ENCODE data around the gene TNFRSF1B. TPM values are rescaled to one million over a fixed set of nuclear protein-coding genes. Genes with fewer than 3 reads are reported as not detected.

TNFRSF1B gene
- total RNA-seq, 1 donor from 2014 or later = 2.0 TPM

DNA sequence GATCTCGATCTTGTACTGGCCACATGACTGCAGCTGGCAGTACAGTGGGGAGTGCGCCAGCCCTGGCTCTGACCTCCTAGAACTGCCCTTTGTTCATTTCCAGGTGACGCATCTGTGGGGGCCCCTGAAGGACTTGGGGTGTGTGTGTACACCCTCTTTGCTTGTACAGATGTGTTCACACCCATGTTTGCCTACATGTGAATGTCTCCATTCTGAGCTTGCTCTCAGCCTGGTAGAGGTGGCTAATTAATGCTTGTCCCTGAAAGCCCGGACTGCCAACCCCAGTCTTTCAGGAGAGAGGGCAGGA is 19.8 kb downstream of the TNFRSF1B start:
- no peak for DNase-seq (ENCODE audit: low spot score in 2 of 2)
- no peak for FAIRE-seq

DNA sequence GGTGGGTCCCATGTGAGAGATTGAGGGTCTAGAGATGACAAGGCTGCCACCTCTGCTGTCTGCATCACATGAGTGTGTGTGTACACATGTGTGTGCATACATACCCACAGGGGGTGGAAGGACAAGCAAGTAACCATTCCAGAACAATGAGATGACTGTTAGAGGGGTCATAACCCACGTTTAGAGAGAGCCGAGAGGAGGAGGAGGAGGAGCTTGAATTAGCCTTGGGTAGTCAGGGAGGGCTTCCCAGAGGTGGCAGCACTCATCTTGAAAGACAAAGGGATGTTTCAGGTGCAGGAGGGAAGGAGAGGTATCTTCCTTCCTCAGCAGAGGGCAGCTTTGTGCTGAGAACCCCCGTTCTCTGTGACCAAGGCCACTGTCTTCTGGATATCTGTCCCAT is 21.3 kb downstream of the TNFRSF1B start:
- no peak for FAIRE-seq

DNA sequence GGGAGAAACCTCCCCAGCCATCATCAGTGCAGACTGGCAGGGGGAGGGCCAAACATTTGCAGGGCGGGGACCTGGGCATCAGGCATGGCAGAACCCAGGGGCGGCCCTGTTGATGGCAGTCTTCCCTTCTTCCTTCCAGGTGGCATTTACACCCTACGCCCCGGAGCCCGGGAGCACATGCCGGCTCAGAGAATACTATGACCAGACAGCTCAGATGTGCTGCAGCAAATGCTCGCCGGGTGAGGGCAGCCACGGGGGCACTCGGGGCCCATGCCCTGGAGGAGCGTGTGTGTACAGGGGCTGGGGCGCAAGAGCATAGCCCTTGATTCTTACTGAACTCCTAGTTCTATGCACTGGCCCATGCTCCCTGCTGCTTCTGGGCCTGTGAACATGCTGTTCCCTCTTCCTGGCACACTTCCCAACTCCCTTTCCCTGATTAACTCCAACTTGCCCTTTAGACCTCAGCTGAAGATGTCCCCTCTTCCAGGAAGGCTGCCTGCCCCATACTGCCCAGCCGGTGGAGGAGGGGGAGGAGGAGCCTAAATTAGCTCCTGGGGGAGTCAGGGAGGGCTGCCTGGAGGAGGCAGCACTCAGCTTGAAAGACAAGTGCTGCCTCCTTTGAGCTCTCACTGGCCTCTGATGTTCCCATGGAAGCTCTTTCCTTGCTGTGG is 22.0 kb downstream of the TNFRSF1B start:
- no peak for FAIRE-seq
- DNase-seq (ENCODE audit: low spot score in 2 of 2) = no peak

More for the DNA sequence above, 21.3 kb downstream of the TNFRSF1B start:
- DNase-seq (ENCODE audit: low spot score in 2 of 2) = no peak

DNA sequence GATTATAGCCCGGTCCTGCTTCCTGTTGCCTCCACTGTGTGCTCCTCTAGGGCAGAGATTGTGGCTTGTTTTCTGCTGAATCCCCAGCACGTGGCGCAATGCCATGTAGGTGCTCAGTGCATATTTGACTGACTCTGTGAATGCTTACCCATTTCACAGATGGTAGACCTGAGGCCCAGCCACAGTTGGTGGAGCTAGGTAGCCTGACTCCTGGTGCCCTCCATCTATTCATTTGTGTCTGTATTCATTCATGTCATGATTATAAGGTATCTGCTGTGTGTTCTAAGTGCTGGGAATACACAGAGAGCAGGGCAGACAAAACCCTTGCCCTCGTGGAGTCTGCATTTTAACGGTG is 22.5 kb downstream of the TNFRSF1B start:
- no peak for FAIRE-seq
- no peak for DNase-seq (ENCODE audit: low spot score in 2 of 2)

DNA sequence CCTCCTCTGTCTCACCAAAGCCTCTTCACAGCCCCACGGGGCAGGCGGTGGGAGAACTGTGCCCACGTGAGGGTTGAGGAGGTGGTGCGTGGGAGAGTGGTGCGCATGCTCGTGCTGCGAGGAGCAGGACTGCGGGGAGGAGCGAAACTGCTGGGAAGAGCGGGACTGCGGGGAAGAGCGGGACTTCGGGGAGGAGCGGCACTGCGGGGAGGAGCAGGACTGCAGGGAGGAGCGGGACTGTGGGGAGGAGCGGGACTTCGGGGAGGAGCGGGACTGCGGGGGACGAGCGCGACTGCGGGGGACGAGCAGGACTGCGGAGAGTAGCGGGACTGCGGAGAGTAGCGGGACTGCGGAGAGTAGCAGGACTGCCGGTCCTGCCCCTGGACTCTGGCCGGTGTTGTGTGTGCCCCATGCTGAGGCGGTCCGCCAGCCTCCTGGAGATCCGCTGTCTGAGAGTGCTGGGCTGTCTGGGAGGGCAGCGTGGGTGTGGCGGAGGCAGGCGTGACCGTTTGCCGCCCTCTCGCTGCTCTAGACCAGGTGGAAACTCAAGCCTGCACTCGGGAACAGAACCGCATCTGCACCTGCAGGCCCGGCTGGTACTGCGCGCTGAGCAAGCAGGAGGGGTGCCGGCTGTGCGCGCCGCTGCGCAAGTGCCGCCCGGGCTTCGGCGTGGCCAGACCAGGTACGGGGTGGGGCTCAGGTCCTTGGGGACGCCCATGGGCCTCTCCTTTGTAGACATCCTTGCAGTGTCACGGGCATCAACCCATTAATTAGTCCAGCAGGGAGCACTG is 24.6 kb downstream of the TNFRSF1B start:
- FAIRE-seq = no peak

DNA sequence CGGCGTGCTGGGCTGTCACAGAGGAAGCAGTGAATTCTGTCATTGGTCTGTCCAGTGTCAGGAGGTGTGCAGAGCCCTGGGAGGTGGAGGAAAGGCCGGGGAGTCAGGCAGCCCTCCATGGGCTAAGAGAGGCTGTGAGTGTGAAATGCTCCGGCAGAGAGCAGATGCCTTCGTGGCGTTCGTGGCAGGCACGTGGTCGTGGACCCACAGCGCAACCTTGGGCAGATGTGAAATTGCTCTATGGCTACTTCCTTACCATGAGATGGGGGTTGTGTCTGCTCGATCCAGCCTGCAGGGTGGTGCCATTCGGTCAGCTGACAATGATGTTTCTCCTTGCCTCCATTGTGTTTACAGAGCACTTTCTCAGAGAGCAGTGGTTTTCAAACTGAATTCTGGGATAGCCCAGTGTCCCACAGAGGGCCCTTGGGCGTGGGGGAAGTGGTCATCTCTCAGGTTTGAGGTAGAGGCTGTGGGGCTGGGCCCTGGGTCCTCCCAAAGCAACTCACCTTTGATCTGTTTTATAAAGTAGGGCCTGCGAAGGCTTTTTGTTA is 27.9 kb downstream of the TNFRSF1B start:
- FAIRE-seq = no peak
- DNase-seq (ENCODE audit: low spot score in 2 of 2) = no peak

More for the DNA sequence above, 24.6 kb downstream of the TNFRSF1B start:
- DNase-seq (ENCODE audit: low spot score in 2 of 2) = no peak

DNA sequence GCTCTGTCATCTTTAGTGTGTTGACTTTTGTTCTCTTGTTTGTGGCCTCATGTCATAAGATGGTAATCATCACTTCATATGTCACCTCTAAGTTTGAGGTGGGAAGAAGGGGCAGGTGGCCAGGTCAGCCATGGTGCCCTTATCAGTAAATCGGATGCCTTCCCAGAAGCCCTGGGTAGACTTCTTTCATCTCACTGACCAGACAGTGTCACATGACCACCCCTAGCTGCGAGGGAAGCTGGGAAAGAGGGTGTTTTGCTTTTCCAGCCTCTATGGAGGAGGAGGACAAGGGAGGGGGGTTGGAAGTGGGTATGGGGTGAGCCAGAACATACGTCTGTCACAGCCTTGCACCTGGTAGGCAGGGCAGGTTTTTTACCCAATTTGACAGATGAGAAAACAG is 28.6 kb downstream of the TNFRSF1B start:
- no peak for FAIRE-seq

DNA sequence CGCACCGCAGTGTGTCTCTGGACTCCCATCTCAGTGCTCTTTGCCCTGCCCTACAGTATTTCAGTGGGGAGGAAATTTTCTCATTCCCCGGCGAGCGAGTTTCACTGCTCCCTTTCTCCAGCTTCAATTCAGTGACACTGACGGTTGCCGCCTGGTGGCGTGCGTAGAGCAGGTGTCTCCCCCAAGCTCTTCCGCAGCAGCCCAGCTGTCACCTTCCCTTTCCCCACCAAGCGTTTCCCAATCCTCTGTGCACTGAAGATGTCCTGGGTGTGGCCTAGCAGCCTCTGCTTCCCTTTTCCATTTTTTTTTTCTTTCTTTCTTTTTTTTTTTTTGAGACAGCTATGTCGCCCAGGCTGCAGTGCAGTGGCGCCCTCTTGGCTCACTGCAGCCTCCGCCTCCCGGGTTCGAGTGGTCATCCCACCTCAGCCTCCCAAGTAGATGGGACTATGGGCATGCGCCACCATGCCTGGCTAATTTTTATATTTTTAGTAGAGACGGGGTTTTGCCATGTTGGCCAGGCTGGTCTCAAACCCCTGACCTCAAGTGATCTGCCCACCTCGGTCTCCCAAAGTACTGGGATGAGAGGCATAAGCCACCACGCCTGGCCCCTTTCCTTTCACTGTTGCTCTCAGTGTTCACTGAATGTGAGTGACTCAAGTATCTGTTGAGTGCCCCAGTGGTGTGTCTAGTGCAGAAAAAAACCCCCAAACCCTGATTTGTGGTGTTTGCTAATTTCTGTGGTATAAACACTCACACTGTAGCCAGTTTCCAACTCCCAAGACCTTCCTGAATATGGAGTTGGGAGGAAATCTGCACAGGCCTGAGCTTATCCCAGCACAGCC is 30.1 kb downstream of the TNFRSF1B start:
- DNase-seq (ENCODE audit: low spot score in 2 of 2) (no peak), FAIRE-seq (no peak)

More for the DNA sequence above, 28.6 kb downstream of the TNFRSF1B start:
- DNase-seq (ENCODE audit: low spot score in 2 of 2) = no peak

DNA sequence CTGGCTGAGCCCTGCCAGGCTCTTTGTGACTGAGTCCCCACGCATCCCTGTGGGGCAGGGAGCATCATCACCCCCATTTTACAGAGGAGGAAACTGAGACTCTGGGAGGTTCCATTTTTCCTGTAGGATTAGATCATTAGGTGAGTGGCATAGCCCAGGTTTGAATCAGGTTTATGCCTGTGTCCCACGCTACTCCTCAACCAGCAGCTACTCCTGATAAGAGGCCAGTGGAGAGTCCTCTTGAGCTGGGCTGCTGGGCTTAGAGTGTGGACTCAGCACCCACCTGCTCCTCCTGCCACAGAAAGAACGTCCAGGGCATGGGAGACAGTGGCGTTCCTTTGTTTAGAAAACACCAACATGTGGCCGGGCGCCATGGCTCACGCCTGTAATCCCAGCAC is 30.7 kb downstream of the TNFRSF1B start:
- DNase-seq (ENCODE audit: low spot score in 2 of 2) = no peak
- no peak for FAIRE-seq

DNA sequence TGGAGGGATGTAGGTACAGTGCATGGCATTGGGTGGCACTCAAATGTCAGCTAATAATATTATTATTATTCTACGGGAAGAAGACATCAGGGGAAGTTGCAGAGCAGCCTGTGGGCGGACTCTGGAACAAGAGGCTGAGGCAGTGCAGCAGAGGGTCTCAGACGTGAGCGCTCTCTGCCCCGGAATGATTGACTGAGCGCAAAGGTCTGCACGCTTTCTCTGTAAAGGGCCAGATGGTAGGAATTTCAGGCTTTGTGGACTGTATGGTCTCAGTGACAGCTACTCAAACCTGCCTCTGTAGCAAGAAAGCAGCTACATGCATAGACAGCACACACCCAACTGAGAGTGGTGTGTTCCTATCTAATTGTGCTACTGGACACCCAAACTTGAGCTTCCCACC is 33.4 kb downstream of the TNFRSF1B start:
- DNase-seq (ENCODE audit: low spot score in 2 of 2) (no peak), FAIRE-seq (no peak)

DNA sequence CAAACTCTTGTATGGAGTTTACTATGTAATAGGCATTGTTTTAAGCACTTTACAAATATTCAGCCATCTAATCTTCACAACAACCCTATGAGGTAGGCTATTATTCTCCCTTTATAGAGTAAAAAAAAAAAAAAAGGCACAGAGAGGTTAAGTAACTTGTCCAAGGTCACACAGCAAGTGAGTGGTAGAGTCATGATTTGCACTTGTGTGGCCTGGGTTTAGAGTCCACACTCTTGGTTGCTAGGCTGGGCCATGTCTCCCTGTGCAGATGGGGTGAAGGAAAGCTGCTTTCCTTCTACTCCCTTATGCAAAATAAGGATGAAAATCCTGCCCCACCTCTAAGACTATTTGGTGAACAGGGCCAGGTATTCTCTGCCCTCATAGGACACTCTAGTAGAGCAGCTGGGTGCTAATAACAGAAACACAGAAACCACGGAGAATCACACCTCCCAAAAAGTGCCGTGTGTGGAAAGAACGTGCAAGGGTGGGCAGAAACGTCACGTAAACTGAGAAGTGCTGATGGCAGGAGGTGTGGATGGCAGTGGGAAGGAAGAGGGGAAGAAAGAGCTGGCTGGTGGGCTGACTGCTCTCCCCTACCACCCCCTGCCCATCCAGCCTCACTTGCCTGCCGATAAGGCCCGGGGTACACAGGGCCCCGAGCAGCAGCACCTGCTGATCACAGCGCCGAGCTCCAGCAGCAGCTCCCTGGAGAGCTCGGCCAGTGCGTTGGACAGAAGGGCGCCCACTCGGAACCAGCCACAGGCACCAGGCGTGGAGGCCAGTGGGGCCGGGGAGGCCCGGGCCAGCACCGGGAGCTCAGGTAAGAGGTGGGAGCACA is 34.8 kb downstream of the TNFRSF1B start:
- peak in 1 of 2 donors; percentile 8 for DNase-seq (ENCODE audit: low spot score in 2 of 2)
- no peak for FAIRE-seq

DNA sequence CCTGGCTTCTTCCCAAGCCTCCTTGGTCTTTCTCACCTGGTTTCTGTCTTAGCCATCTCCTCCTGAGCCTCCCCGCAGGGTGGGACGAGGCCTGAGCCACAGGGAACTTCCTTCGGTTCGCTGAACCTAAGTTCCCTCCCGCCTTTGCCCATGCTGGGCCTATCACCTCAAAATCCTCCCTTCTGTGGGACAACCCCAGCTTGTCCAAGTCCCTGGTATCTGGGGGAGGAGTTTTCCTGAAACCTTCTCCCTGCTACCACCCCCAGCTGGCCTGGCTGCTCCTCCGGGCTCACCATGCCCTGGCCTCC is 35.4 kb downstream of the TNFRSF1B start:
- FAIRE-seq (no peak), DNase-seq (ENCODE audit: low spot score in 2 of 2) (no peak)

DNA sequence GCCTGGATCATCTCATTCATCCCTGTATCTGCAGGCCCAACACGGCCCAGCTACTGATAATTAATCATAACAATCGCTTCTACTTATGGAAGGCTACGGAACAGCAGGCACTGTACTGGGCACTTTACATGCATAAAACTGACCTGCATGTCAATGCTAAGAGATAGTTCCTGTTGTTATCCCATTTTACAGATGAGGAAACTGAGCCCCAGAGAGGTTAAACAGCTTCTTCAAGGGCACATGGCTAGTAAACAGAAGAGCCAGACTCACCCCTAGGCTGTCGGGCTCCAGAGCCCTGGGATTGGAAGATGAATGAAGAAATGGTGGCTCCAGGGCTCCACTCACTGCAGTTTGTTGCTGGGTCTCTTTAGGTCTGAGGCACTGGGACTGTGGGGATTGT is 35.8 kb downstream of the TNFRSF1B start:
- FAIRE-seq (no peak), DNase-seq (ENCODE audit: low spot score in 2 of 2) (no peak)

DNA sequence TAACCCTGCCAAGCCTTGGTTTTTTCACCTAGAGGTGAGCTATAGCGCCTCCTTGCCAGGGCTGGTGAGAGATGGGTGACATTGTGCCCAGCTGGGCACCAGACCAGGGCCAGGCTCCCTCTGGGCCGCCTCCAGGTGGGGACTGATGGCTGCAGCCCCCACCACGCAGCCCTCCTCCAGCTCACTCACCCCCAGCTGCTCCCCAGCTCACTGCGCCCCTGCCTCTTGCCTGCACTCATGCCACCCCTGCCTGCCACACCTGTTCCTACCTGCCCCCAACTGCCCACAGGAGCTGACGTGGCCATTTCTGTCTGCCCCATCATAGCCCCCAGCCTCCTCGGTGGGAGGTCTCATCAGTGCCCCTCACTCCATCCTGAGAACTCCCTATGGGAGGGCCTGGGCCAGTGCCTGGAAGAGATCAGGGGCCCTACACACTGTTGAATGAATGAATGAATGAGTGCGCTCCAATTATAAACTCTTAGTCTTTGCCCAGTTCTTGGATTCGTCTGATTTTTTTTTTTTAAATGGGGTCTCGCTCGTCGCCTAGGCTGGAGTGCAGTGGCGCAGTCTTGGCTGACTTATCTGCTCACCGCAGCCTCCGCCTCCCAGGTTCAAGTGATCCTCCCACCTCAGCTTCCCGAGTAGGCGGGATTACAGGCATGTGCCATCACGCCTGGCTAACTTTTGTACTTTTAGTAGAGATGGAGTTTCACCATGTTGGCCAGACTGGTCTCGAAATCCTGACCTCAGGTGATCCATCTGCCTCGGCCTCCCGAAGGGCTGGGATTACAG is 36.6 kb downstream of the TNFRSF1B start:
- FAIRE-seq (no peak), DNase-seq (ENCODE audit: low spot score in 2 of 2) (no peak)

DNA sequence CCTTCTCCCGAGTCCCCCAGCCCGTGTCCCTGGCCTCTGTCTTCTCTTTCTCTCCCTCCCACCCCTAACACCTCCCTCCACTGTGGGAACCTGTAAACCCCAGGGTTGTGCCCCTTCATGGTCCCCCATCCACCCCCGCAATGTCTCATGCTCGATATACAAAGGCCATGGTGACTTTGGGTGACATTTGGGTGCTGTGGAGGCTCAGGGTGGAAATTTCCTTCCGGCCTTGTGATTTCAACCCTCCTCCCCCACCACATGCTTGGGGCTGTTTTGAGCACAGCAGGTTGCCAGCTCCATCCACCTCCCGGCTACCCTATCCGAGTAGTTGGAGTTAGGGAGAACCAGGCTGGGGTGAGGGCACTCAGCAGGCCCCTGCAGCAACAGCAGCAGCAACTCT is 37.3 kb downstream of the TNFRSF1B start:
- FAIRE-seq = no peak

DNA sequence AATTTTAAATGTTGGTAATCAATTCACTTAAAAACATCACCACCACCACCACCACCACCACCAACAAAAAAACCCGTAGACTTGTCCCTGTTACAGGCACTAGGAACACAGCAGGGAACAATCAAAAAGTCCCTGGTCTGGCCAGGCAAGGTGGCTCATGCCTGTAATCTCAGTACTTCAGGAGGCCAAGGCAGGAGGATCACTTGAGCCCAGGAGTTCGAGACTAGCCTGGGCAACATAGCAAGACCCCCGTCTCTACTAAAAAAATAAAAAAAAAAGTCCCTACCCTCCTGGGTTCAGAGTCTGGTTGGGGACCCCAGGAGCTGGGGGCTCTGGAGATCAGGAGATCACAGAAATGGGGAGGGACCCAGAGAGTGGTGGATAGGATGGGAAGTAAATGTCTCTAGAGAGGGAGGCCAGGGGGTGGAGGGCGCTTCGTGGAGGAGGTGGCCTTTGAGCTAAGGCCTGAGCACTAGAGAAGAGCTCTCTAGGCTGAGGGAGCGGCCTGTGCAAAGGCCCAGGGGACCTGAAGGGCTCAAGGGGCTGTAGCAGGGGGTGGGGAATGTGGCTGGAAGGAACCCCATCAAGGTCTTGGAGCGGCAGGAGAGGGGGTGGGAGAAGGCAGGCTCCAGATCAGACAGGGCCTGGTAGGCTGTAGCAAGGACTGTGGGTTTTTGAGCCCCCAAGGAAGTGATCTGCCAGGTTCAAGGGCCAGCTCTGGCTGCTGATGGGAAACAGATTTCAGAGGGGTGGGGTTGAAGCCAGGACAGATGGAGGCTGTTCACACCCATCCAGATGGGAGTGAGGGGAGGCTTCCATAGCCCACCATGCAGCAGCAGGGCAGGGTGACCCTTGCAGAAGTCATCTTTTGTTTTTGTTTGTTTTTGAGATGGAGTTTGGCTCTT is 38.2 kb downstream of the TNFRSF1B start:
- DNase-seq (ENCODE audit: low spot score in 2 of 2) = no peak

More for the DNA sequence above, 37.3 kb downstream of the TNFRSF1B start:
- no peak for DNase-seq (ENCODE audit: low spot score in 2 of 2)

DNA sequence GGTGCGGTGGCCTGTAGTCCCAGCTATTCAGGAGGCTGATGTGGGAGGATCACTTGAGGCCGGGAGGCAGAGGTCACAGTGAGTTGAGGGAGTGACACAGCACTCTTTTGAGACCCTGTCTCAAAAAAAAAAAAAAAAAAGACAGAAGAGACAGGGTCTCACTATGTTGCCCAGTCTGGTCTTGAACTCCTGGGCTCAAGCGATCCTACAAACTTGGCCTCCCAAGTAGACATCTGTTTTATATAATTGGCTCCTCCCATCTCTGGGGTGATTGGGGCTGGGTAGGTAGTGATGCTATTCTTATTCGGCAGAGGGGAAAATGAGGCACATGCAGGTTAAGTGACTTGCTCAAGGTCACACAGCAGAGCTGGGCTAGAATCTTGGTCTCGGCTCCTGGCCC is 39.4 kb downstream of the TNFRSF1B start:
- FAIRE-seq (no peak), DNase-seq (ENCODE audit: low spot score in 2 of 2) (no peak)

More for the DNA sequence above, 38.2 kb downstream of the TNFRSF1B start:
- no peak for FAIRE-seq

DNA sequence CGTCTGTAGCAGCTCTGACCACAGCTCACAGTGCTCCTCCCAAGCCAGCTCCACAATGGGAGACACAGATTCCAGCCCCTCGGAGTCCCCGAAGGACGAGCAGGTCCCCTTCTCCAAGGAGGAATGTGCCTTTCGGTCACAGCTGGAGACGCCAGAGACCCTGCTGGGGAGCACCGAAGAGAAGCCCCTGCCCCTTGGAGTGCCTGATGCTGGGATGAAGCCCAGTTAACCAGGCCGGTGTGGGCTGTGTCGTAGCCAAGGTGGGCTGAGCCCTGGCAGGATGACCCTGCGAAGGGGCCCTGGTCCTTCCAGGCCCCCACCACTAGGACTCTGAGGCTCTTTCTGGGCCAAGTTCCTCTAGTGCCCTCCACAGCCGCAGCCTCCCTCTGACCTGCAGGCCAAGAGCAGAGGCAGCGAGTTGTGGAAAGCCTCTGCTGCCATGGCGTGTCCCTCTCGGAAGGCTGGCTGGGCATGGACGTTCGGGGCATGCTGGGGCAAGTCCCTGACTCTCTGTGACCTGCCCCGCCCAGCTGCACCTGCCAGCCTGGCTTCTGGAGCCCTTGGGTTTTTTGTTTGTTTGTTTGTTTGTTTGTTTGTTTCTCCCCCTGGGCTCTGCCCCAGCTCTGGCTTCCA is 40.1 kb downstream of the TNFRSF1B start:
- DNase-seq (ENCODE audit: low spot score in 2 of 2) (no peak), FAIRE-seq (no peak)
